Measurements from ENCODE around the gene TMLHE.

DNA sequence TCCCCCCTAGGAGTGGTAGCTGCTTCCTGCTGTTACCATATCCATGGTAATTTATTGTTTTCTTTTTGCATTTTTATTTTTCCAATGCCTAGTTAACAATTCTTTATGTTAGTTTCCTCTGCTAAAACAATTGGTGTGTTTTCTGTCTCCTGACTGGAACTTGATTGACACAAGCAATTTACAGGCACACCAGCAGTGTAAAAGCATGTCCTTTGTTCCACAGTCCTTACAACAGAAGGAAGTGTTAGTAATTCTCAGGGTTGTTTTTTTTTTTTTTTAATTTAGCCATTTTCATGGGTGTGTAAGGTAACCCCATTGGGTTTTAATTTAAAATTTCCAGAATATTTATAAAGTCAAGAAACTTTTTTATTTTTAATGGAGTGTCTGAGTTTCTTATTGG lies 25.0 kb upstream of the TMLHE start:
- no peak for TF ChIP-seq POLR2A (IDR thresholded peaks at IDR 0.05)
- TF ChIP-seq, protein P1, sequence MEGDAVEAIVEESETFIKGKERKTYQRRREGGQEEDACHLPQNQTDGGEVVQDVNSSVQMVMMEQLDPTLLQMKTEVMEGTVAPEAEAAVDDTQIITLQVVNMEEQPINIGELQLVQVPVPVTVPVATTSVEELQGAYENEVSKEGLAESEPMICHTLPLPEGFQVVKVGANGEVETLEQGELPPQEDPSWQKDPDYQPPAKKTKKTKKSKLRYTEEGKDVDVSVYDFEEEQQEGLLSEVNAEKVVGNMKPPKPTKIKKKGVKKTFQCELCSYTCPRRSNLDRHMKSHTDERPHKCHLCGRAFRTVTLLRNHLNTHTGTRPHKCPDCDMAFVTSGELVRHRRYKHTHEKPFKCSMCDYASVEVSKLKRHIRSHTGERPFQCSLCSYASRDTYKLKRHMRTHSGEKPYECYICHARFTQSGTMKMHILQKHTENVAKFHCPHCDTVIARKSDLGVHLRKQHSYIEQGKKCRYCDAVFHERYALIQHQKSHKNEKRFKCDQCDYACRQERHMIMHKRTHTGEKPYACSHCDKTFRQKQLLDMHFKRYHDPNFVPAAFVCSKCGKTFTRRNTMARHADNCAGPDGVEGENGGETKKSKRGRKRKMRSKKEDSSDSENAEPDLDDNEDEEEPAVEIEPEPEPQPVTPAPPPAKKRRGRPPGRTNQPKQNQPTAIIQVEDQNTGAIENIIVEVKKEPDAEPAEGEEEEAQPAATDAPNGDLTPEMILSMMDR (IDR thresholded peaks at IDR 0.05): no peak

Data from testis (tissue), 2 donors.